GM19099 (cell line): ENCODE data around the gene LUC7L.
"Not testable (repeated sequence)": the region's sequence is repeated elsewhere in the genome, so short reads cannot be mapped to it uniquely, and the experiment has no call there.

Experiments
- POLR2A ChIP-seq: IDR thresholded peaks from 3 replicates; pipeline ENCODE4 v1.6.1; 2011; ENCODE audit warnings: low read depth; ENCODE audit not compliant: insufficient read length; ENCODE audit errors: extremely low read depth

The LUC7L gene

GRCh38 chr16:176477-177382 lies 52.5 kb downstream of the LUC7L start, which contains the start of gene HBA1:
TSS of gene HBA1 (plus strand) at chr16:176680. CDS start at chr16:176717, 37 bp downstream.
- TF ChIP-seq POLR2A = not testable (repeated sequence)

GRCh38 chr16:175011-175949 lies 54.0 kb downstream of the LUC7L start:
- TF ChIP-seq POLR2A = no peak

GRCh38 chr16:172374-172941 lies 56.8 kb downstream of the LUC7L start, which contains the start of gene HBA2:
TSS of gene HBA2 (plus strand) at chr16:172876. CDS start at chr16:172913, 37 bp downstream.
- not testable (repeated sequence) for TF ChIP-seq POLR2A

- TF ChIP-seq POLR2A = no peak
These were observed 58.5 kb downstream of the LUC7L start for GRCh38 chr16:170788-171187.

GRCh38 chr16:169014-169413 lies 60.2 kb downstream of the LUC7L start:
- TF ChIP-seq POLR2A = no peak

- TF ChIP-seq POLR2A = no peak
These were observed 60.8 kb downstream of the LUC7L start for GRCh38 chr16:168424-168823.

GRCh38 chr16:167122-167690 lies 62.0 kb downstream of the LUC7L start:
- no peak for TF ChIP-seq POLR2A

GRCh38 chr16:166375-167121 lies 62.7 kb downstream of the LUC7L start:
- TF ChIP-seq POLR2A = no peak

- TF ChIP-seq POLR2A = no peak
These were observed 63.5 kb downstream of the LUC7L start, which contains the start of gene HBM for GRCh38 chr16:165539-166374. TSS of gene HBM (plus strand) at chr16:165978. CDS start at chr16:165998, 20 bp downstream.

- no peak for TF ChIP-seq POLR2A
These were observed 64.3 kb downstream of the LUC7L start for GRCh38 chr16:164827-165538.

- TF ChIP-seq POLR2A = no peak
These were observed 66.8 kb downstream of the LUC7L start for GRCh38 chr16:162271-162991.
